ENCODE measurements around the gene GCK. TPM values are rescaled to one million over a fixed set of nuclear protein-coding genes. Genes with fewer than 3 reads are reported as not detected.

Gene GCK
- total and polyA plus RNA-seq, 7 donors, result 0.27 to 1.8 (median 0.60) TPM; not detected in 2

DNA sequence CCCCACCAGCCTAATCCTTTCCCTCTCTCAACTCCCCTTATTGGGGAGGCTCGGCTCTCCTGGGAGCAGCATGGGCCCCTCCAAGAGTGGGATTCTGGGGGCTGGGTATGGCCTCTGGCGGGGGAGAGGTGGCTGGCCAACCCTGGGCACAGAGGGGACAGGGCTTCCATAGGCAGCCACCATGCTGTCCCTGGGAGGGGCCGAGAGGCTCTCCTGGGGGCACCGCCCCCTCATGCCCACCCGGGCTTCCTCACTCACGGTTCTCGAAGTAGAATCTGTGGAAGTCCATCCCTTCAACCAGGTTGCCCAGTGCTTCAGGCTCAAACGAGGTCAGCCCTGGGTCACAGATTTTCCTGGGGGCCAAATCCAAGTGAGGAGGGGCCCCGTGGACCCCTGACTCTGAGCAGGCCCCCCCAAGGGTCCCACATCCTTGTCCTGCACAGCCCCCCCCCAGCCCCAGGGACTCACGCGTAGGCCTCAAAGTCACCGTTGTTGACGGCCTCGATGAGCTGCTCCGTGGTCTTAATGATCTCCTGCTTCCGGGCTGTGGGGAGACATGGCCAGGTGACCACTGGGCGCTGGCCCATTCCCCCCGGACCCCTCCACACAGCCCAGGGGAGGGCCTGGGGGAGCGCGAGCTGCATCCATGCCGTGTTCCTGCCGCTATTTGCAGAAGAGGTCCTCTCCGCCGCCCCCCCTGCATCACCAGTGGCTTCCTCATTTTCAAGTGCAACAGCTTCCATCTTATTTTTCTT lies 31.3 kb upstream of the GCK start:
- TF ChIP-seq POLR2A (IDR thresholded peaks at IDR 0.05) (no peak), POLR2AphosphoS5 (IDR thresholded peaks at IDR 0.05) (no peak), EP300 (IDR thresholded peaks at IDR 0.05) (no peak)
- TF ChIP-seq, protein P1, sequence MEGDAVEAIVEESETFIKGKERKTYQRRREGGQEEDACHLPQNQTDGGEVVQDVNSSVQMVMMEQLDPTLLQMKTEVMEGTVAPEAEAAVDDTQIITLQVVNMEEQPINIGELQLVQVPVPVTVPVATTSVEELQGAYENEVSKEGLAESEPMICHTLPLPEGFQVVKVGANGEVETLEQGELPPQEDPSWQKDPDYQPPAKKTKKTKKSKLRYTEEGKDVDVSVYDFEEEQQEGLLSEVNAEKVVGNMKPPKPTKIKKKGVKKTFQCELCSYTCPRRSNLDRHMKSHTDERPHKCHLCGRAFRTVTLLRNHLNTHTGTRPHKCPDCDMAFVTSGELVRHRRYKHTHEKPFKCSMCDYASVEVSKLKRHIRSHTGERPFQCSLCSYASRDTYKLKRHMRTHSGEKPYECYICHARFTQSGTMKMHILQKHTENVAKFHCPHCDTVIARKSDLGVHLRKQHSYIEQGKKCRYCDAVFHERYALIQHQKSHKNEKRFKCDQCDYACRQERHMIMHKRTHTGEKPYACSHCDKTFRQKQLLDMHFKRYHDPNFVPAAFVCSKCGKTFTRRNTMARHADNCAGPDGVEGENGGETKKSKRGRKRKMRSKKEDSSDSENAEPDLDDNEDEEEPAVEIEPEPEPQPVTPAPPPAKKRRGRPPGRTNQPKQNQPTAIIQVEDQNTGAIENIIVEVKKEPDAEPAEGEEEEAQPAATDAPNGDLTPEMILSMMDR (IDR thresholded peaks at IDR 0.05), result no peak
- Histone ChIP-seq H3K9me3 (no peaks in the 10 kb centered on the region), H3K27me3 (peaks cover 0 to 23% (median 11%) of the 10 kb centered on the region in 3 donors), H3K36me3 (no peaks in the 10 kb centered on the region), H3K4me1 (no peaks in the 10 kb centered on the region), H3K27ac (no peak overlapping the region), H3K4me3 (no peak overlapping the region)
- intact Hi-C loops (cut with DNase I), result no loop called here
- 86 to 91% methylated on average over 24 of the region's 24 CpGs for WGBS, 2 donors
- peak; percentile 51 for DNase-seq

DNA sequence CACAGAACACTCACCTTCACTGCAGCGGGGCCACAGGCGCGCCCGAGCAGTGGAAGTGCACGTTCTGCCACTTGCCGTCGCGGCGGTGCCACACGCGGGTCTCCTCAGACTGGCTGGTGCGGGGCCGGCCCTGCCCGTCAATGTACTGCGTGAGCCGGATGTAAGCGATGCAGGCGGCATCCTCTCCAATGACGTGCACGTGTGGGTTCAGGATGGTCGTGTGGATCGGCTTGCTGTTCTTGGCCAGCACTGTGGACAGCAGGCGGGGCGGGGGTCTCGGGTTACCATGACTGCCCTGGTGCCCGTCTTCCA lies 30.8 kb upstream of the GCK start:
- peaks cover 0 to 18% (median 6%) of the 10 kb centered on the region in 3 donors for H3K27me3 ChIP-seq
- 91 to 93% methylated on average over 26 of the region's 26 CpGs for WGBS, 2 donors
- no peaks in the 10 kb centered on the region for H3K4me1 ChIP-seq
- H3K36me3 ChIP-seq, result no peaks in the 10 kb centered on the region
- peak; percentile 47 for DNase-seq
- H3K9me3 ChIP-seq, result no peaks in the 10 kb centered on the region
- intact Hi-C loops (cut with DNase I), result no loop called here
- no peak overlapping the region for H3K27ac ChIP-seq
- no peak for TF ChIP-seq POLR2A (IDR thresholded peaks at IDR 0.05)
- TF ChIP-seq, protein P1 (IDR thresholded peaks at IDR 0.05), result no peak
- no peak for TF ChIP-seq POLR2AphosphoS5 (IDR thresholded peaks at IDR 0.05)
- no peak for TF ChIP-seq EP300 (IDR thresholded peaks at IDR 0.05)
- H3K4me3 ChIP-seq, result no peak overlapping the region

DNA sequence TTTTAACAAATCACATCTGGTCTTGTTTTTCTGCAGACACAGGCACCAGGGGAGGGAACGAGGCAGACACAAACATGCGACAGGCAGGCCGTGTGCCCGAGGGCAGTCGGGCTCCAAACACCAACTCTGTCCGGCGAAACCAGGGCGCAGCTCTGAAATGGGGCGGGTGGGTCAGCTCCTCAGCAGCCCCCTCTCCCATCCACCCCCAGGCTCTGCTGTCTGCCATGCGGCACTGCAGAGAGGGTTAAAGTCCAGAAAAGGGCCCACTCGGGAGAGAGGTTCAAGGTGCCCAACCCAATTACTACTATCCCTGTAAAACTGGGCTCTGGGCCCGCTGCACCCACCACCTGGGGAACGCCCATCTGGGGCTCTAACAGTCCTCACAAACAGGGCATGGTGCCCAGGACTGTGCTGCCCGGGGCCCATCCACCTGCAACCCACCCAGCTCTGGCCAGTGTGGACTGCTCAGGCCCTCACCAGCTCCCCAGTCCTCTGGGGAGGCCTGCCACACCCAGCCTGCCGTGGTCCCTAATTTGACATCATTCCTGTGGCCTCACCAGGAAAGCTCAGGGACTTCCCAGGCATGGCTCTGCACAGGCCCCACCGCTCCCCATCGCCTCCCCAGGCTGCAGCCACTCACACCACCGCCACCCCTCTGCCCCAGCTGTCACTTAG lies 30.3 kb upstream of the GCK start:
- no peak overlapping the region for H3K4me3 ChIP-seq
- H3K27me3 ChIP-seq, result peaks cover 0 to 13% (median under 1%) of the 10 kb centered on the region in 3 donors
- TF ChIP-seq POLR2AphosphoS5 (IDR thresholded peaks at IDR 0.05) (no peak), POLR2A (IDR thresholded peaks at IDR 0.05) (no peak), EP300 (IDR thresholded peaks at IDR 0.05) (no peak)
- TF ChIP-seq, protein P1 (IDR thresholded peaks at IDR 0.05), result no peak
- H3K36me3 ChIP-seq, result no peaks in the 10 kb centered on the region
- no peaks in the 10 kb centered on the region for H3K9me3 ChIP-seq
- intact Hi-C loops (cut with DNase I), result no loop called here
- peak; percentile 48 for DNase-seq
- H3K4me1 ChIP-seq, result no peaks in the 10 kb centered on the region
- 80 to 94% methylated on average over 18 of the region's 18 CpGs for WGBS, 2 donors
- no peak overlapping the region for H3K27ac ChIP-seq

DNA sequence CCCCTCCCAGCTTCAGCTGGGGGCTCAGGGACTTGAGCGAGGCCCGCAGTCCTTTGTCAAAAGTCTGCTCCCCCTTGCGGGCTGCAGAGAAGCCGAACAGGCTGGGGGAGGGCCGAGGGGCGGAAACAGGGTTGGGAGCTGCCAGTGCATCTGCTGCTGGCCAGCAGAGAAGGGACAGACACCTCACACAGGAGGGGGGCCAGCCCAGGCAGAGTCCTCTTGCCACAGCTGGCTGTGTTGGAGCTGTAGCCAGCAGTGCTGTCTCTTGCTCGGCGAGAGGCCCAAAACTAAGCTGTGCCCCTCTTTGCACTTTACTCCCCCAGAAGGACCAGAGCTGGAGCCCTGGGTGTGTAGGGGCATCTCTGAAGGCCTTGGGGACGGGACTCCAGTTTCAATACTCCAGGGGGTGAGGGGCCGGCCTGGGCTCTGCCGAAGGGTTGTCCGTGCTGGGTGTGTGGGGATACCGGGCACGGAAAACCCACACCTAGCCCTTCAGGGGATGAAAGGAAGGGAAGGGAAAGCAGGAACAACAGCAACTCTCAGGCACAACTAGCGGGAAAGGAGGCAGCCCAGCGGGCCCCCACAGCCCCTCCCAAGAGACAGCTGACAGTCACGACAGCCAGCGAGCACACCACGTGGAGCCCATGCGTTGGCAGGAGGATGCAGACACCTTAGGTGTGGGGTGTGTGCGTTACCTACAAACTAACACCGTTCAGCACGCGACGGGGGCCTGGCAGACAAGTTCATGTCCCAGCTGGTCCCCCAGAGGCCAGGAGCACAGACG lies 29.4 kb upstream of the GCK start:
- H3K27ac ChIP-seq, result no peak overlapping the region
- no peaks in the 10 kb centered on the region for H3K9me3 ChIP-seq
- H3K36me3 ChIP-seq, result peaks cover 0 to 2% (median 0%) of the 10 kb centered on the region in 4 donors
- intact Hi-C loops (cut with DNase I), result no loop called here
- H3K27me3 ChIP-seq, result peaks cover 0 to 11% (median 0%) of the 10 kb centered on the region in 3 donors
- H3K4me3 ChIP-seq, result no peak overlapping the region
- peak; percentile 52 for DNase-seq
- H3K4me1 ChIP-seq, result no peaks in the 10 kb centered on the region
- TF ChIP-seq EP300 (IDR thresholded peaks at IDR 0.05), result no peak
- TF ChIP-seq, protein P1 (IDR thresholded peaks at IDR 0.05), result no peak
- no peak for TF ChIP-seq POLR2AphosphoS5 (IDR thresholded peaks at IDR 0.05)
- WGBS, 2 donors, result 82 to 89% methylated on average over 26 of the region's 26 CpGs

Measured in sigmoid colon (tissue), 7 donors.